Neural cell (in vitro differentiated cells): ENCODE measurements around the gene CLEC5A.

Experiments
- EP300 ChIP-seq: fragments of 450-650 bp; conservative IDR thresholded peaks from 2 replicates; pipeline ENCODE4 v1.6.1; 2014; ENCODE audit warnings: antibody characterized with exemption, mild to moderate bottlenecking, moderate library complexity; ENCODE audit not compliant: poor library complexity, severe bottlenecking
- EZH2 ChIP-seq: fragments of 200-600, 300-800 bp; shearing (Covaris generic), sonication (generic); IDR thresholded peaks from 2 replicates; pipeline ENCODE4 v1.6.1; 2014; ENCODE audit warnings: antibody characterized with exemption, low read length, borderline replicate concordance, mild to moderate bottlenecking; ENCODE audit not compliant: insufficient read depth, poor library complexity, severe bottlenecking
- POLR2AphosphoS5 ChIP-seq: IDR thresholded peaks from 2 replicates; pipeline ENCODE4 v1.6.1; 2012
- TF ChIP-seq, protein P1 (sequence below): fragments of 450-650 bp; IDR thresholded peaks from 2 replicates; pipeline ENCODE4 v1.5.1; 2014; ENCODE audit warnings: antibody characterized with exemption, mild to moderate bottlenecking, moderate library complexity; ENCODE audit not compliant: poor library complexity, severe bottlenecking

DNA sequence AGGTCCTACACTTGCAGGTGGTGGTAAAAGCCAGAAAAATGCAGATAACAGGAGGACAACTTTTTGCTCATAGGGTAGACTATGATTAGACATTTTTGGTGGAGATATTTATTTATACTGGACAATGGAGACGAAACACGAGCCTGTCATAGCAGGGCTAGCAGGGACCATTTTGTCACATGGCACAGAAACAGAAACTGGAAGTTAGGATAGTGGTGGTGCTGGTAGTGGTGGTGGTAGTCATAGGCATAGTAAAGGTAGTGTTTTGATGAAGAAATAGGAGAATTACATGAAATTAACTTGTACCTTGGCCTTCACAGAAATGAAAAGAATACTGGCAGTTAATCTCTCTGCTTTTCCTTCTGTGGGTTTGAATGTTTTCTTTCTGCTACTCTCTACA is 40.1 kb upstream of the CLEC5A start:
- no peak for TF ChIP-seq EZH2
- TF ChIP-seq, protein P1, sequence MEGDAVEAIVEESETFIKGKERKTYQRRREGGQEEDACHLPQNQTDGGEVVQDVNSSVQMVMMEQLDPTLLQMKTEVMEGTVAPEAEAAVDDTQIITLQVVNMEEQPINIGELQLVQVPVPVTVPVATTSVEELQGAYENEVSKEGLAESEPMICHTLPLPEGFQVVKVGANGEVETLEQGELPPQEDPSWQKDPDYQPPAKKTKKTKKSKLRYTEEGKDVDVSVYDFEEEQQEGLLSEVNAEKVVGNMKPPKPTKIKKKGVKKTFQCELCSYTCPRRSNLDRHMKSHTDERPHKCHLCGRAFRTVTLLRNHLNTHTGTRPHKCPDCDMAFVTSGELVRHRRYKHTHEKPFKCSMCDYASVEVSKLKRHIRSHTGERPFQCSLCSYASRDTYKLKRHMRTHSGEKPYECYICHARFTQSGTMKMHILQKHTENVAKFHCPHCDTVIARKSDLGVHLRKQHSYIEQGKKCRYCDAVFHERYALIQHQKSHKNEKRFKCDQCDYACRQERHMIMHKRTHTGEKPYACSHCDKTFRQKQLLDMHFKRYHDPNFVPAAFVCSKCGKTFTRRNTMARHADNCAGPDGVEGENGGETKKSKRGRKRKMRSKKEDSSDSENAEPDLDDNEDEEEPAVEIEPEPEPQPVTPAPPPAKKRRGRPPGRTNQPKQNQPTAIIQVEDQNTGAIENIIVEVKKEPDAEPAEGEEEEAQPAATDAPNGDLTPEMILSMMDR, result no peak
- TF ChIP-seq POLR2AphosphoS5, result no peak
- TF ChIP-seq EP300, result no peak
